GM12873 (cell line): ENCODE data around the gene COX5B.

Experiments used
- CTCF ChIP-seq: IDR thresholded peaks from 2 replicates; pipeline ENCODE4 v1.5.1; 2012; ENCODE audit warnings: low read depth, mild to moderate bottlenecking, moderate library complexity, low read length, control low read depth; ENCODE audit not compliant: insufficient read depth; ENCODE audit errors: missing control alignments

The COX5B gene

DNA sequence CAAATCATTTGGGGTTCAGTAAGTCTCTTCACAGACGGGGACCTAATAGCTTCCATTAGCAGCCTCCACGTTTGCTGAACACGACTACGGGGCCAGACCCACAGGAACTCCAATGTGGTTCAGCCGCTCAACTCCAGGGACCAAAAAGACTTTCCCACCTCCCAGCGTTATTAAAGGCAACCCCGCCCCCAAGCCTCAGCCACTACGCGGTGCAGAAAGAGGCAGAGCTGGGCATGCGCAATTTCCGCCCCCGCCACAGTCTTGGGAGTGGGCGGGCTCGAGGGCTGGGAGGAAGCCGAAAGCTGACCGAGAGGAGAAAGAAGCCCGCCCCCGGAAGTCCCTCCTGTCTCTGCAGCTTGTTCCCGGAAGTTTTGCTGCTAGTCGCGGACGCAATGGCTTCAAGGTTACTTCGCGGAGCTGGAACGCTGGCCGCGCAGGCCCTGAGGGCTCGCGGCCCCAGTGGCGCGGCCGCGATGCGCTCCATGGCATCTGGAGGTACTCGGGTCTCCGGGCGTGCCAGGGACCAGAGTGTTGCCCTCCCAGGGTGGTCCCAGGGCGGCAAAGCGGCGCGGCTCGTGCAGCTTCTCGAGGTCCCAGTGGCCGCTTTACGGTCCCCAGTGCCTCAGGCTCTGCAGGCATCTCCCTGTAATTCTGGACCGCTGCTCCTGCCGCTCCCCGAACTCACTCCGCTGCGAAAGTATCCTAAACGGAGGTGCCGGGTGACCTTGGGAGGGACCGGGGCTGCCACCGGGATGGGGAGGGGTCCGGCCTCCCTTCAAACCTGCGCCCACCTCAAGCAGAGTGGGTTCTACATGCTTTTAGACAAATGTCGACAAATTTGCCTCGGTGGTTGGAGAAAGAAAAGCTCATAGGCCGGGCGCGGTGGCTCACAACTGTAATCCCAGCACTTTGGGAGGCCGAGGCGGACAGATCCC is at the start of gene COX5B:
TSS of gene COX5B (plus strand) at position 368 of the 935 bp plus-strand sequence. CDS start at position 393, 25 bp downstream.
- no peak for TF ChIP-seq CTCF

DNA sequence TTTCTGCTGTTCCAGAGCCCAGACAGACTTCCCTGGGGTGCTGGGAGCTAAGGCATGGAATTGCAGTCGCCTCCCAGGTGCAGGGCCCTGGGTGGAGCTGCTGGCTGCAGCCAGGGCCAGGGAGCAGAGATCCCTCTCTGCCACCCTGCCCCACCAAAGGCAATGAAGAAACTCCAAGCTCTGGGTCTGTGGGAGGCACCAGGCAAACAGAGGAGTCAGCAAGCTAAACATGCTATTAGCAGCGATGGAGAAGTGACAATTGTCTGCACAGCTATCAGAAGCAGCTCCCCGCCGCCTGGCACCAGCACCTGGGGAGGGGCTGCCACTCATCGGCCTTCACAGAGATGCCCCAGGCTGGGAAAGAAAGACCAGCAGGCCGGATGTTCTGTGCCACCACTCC is 28.0 kb upstream of the COX5B start:
- no peak for TF ChIP-seq CTCF

GRCh38 chr2:97644023-97644717 is 1.7 kb upstream of the COX5B start:
- no peak for TF ChIP-seq CTCF

DNA sequence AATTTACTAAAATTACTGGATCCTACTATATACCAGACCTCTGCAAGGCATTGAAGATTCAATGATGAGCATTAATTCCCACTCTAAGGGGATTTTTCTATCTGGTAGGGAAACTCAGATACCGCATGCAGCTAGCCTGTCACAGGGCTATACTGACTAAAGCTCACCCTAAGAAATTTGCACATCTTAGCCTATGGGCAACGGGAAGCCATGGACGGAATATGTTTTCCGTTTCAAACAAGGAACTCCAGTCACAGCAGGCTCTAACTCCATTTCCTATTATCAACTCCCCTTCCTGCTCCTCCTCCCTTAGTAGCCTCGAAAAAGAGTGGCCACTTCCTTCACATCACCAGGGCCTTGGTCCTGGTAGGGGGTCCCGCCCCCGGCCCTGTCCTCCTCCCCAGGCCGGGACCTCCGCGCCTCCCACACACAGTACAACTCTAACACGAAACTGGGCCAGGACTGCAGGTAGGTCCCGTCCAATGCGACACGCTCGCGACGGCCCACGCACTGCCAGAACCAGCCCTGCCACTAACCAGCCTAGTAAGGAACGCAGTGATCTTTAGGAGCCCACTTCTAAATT is 659 bp upstream of the COX5B start:
- TF ChIP-seq CTCF: no peak

GRCh38 chr2:97646977-97647376 is 1.1 kb downstream of the COX5B start:
- no peak for TF ChIP-seq CTCF

DNA sequence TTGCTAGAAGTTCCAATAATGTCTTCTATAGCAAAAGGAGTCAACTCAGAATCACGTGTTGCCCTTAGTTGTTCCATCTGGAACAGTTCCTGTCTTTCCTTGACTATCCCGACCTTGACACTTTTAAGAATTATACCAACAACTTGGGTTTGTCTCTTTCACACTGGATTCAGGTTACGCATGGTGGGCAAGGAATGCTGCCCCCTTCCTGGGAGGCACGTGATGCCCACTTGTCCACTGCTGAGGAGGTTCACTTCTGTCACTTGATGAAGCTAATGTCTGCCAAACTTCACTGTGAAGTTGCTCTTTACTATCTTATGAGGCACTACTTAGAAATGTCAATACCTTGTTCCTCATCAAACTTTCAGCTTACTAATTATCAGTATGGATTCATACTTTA is 5.3 kb downstream of the COX5B start:
- TF ChIP-seq CTCF: no peak

- no peak for TF ChIP-seq CTCF
Measured at GRCh38 chr2:97653473-97653872, 7.6 kb downstream of the COX5B start.
